HL-60 (cell line): Measurements from ENCODE around the gene ELOVL2.

Experiments
- DNase-seq, 2 experiments: peaks; one replicate each; pipeline ENCODE4 v3.0.0-alpha.2; 2010 to 2020; ENCODE audit warnings: low read depth in 1 of 2, low spot score in 1 of 2
- H3K27ac ChIP-seq: fragments of 250-450 bp; sonication (Bioruptor Pico); replicated peaks from 2 replicates; pipeline ENCODE4 v1.5.1; 2020; ENCODE audit warnings: mild to moderate bottlenecking, moderate library complexity
- H3K27me3 ChIP-seq: fragments of 250-450 bp; sonication (Bioruptor Pico); 2 replicates; pipeline ENCODE4 v1.5.1; 2021; ENCODE audit warnings: mild to moderate bottlenecking, moderate library complexity; ENCODE audit not compliant: insufficient read depth, poor library complexity, severe bottlenecking
- H3K4me3 ChIP-seq: replicated peaks from 2 replicates; pipeline ENCODE4 v1.5.1; 2011; ENCODE audit warnings: mild to moderate bottlenecking, control low read depth, low read length; ENCODE audit not compliant: insufficient read depth
- CTCF ChIP-seq: IDR thresholded peaks from one replicate; pipeline ENCODE4 v1.5.1; 2011; ENCODE audit warnings: low read length, control low read depth, inconsistent platforms; ENCODE audit not compliant: insufficient read depth
- GABPA ChIP-seq: IDR thresholded peaks from 2 replicates; pipeline ENCODE4 v1.6.1; 2012; ENCODE audit warnings: low read depth
- POLR2AphosphoS5 ChIP-seq: IDR thresholded peaks from 2 replicates; pipeline ENCODE4 v1.6.1; 2012; ENCODE audit warnings: low read depth
- REST ChIP-seq: IDR thresholded peaks from 2 replicates; pipeline ENCODE4 v1.6.1; 2012; ENCODE audit warnings: low read depth; ENCODE audit not compliant: insufficient replicate concordance
- SPI1 ChIP-seq: IDR thresholded peaks from 2 replicates; pipeline ENCODE4 v1.6.1; 2012; ENCODE audit warnings: low read depth, mild to moderate bottlenecking, borderline replicate concordance

ELOVL2 gene

GRCh38 chr6:10999994-11000393 lies 44.1 kb downstream of the ELOVL2 start:
- Histone ChIP-seq H3K27me3 (no peaks in the 10 kb centered on the region), H3K27ac (no peak overlapping the region), H3K4me3 (no peak overlapping the region)
- no peak for TF ChIP-seq POLR2AphosphoS5
- TF ChIP-seq REST, result no peak
- TF ChIP-seq GABPA, result no peak
- TF ChIP-seq SPI1, result no peak
- no peak for DNase-seq

GRCh38 chr6:10995114-10995707 lies 48.9 kb downstream of the ELOVL2 start:
- H3K27me3 ChIP-seq, result no peaks in the 10 kb centered on the region
- H3K4me3 ChIP-seq, result no peak overlapping the region
- DNase-seq, result no peak
- no peak for TF ChIP-seq POLR2AphosphoS5
- no peak for TF ChIP-seq SPI1
- TF ChIP-seq CTCF, result no peak
- TF ChIP-seq GABPA, result no peak
- no peak for TF ChIP-seq REST
- H3K27ac ChIP-seq, result no peak overlapping the region

- TF ChIP-seq REST (no peak), SPI1 (no peak), CTCF (no peak), GABPA (no peak), POLR2AphosphoS5 (no peak)
- H3K4me3 ChIP-seq, result no peak overlapping the region
These were observed 50.2 kb downstream of the ELOVL2 start for GRCh38 chr6:10993896-10994295.

GRCh38 chr6:10991115-10991514 lies 53.0 kb downstream of the ELOVL2 start:
- no peak for DNase-seq
- Histone ChIP-seq H3K27me3 (no peaks in the 10 kb centered on the region), H3K27ac (no peak overlapping the region), H3K4me3 (no peak overlapping the region)
- no peak for TF ChIP-seq POLR2AphosphoS5

More at GRCh38 chr6:10993896-10994295, 50.2 kb downstream of the ELOVL2 start:
- Histone ChIP-seq H3K27me3 (no peaks in the 10 kb centered on the region), H3K27ac (no peak overlapping the region)
- no peak for DNase-seq
